Loucy (cell line): ENCODE results near the gene COL11A2.

ENCODE experiments used
- CTCF ChIP-seq: fragments of 200-600 bp; sonication (generic); conservative IDR thresholded peaks from 2 replicates; pipeline ENCODE4 v1.5.1; 2014; ENCODE audit warnings: mild to moderate bottlenecking, antibody characterized with exemption, low read length
- EZH2phosphoT487 ChIP-seq: fragments of 200-600 bp; IDR thresholded peaks from 2 replicates; pipeline ENCODE4 v1.6.1; 2018; ENCODE audit warnings: antibody characterized with exemption, mild to moderate bottlenecking, moderate library complexity, borderline replicate concordance

DNA sequence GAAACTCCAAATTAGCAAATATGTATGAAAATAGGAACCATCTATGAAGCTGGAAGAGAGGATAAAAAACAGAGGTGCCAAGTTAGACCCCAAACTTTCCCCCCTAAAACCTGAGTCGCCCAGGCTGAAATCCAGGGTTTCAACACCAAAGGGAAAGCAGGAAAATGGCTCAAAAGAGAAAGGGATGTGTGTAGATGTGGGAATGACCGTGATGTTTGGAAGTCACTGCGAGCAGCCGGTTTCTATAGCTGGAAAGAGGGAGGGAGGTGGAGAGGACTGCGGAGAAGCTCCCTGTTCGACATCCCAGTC is 20.5 kb upstream of the COL11A2 start:
- TF ChIP-seq CTCF (no peak), EZH2phosphoT487 (no peak)
